Smooth muscle cell (in vitro differentiated cells): ENCODE data around the gene IFT122. TPM values are rescaled to one million over a fixed set of nuclear protein-coding genes. Genes with fewer than 3 reads are reported as not detected.
"Not testable (repeated sequence)": the region's sequence is repeated elsewhere in the genome, so short reads cannot be mapped to it uniquely, and the experiment has no call there.

ENCODE experiments used
- DNase-seq: peaks from one replicate; lab custom pipeline; 2025; ENCODE audit not compliant: unreplicated experiment; lab: John Stamatoyannopoulos, UW
- H2AFZ ChIP-seq: fragments of 200-600 bp; sonication (generic); 2 replicates; pipeline ENCODE4 v1.6.0; 2016; ENCODE audit warnings: antibody characterized with exemption, low read depth, mild to moderate bottlenecking
- H3F3A ChIP-seq: fragments of 200-600 bp; sonication (generic); 2 replicates; pipeline ENCODE4 v1.6.0; 2017; ENCODE audit warnings: antibody characterized with exemption, low read depth
- H3K27ac ChIP-seq: fragments of 200-600 bp; sonication (generic); 2 replicates; pipeline ENCODE4 v1.5.1; 2016; ENCODE audit warnings: low read depth, mild to moderate bottlenecking
- H3K27me3 ChIP-seq: fragments of 200-600 bp; sonication (generic); 2 replicates; pipeline ENCODE4 v1.6.1; 2016; ENCODE audit warnings: low read depth, mild to moderate bottlenecking
- H3K36me3 ChIP-seq: fragments of 200-600 bp; sonication (generic); 2 replicates; pipeline ENCODE4 v1.5.1; 2016; ENCODE audit warnings: low read depth
- H3K4me1 ChIP-seq: fragments of 200-600 bp; sonication (generic); 2 replicates; pipeline ENCODE4 v1.5.1; 2016; ENCODE audit warnings: low read depth
- H3K4me2 ChIP-seq: fragments of 200-600 bp; sonication (generic); 2 replicates; pipeline ENCODE4 v1.6.0; 2016; ENCODE audit warnings: mild to moderate bottlenecking
- H3K4me3 ChIP-seq: fragments of 200-600 bp; sonication (generic); 2 replicates; pipeline ENCODE4 v1.5.1; 2016; ENCODE audit warnings: mild to moderate bottlenecking
- H3K79me2 ChIP-seq: fragments of 200-600 bp; sonication (generic); 2 replicates; pipeline ENCODE4 v1.6.0; 2016; ENCODE audit warnings: low read depth, mild to moderate bottlenecking
- H3K9ac ChIP-seq: fragments of 200-600 bp; sonication (generic); 2 replicates; pipeline ENCODE4 v1.6.0; 2016; ENCODE audit warnings: low read depth
- H3K9me3 ChIP-seq: fragments of 200-600 bp; sonication (generic); replicated peaks from 2 replicates; pipeline ENCODE4 v1.5.1; 2016; ENCODE audit warnings: low read depth
- H4K20me1 ChIP-seq: fragments of 200-600 bp; sonication (generic); 2 replicates; pipeline ENCODE4 v1.6.0; 2016; ENCODE audit warnings: low read depth
- CTCF ChIP-seq: fragments of 200-600 bp; sonication (generic); IDR thresholded peaks from 2 replicates; pipeline ENCODE4 v1.5.1; 2017; ENCODE audit warnings: borderline replicate concordance, mild to moderate bottlenecking, antibody characterized with exemption; ENCODE audit not compliant: insufficient read depth, poor library complexity, severe bottlenecking
- WGBS: methylation state at CpG from one replicate; pipeline ENCODE4 v1.1.7; 2016; ENCODE audit warnings: low lambda C conversion rate; 5-methylcytosine and 5-hydroxymethylcytosine counted together
- polyA plus RNA-seq: library from polyadenylated mRNA; unstranded; fragments of >200 nt; fragmentation: Nextera tagmentation; extraction: Ambion mirVana; gene quantifications from 2 replicates; pipeline ENCODE4 v1.2.1, GENCODE V29; 2016
- total RNA-seq: library from RNA; depleted of rRNA; stranded (reverse); fragments of >200 nt; gene quantifications from 2 replicates; pipeline ENCODE4 v1.2.3, GENCODE V29; 2014

Gene IFT122
- total and polyA plus RNA-seq, 2 experiments from 2014 or later = 13.4 to 17.4 TPM

DNA sequence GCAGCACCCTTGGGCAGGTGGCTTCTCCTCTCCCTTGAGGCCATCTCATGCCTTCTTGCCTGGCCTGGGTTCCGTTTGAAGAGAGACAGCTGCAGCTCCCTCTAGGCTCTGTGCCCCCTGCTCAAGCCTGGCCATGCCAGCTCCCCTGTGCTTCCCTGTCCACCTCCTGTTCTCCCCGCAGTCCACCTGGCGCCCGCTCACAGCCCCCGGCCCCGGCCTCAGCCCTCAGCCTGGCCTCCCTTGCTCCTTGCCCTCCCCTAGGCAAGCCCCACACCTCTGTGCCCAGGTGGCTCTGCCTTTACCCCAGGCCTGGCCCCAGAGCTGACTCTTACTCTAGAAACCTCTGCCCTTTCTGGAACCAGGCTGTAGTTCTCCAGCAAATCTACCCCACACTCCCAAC, 74.5 kb downstream of the IFT122 start:
- Histone ChIP-seq H3K27ac (no peak overlapping the region), H3K36me3 (no peaks in the 10 kb centered on the region), H3K79me2 (no peaks in the 10 kb centered on the region), H3K4me2 (no peak overlapping the region), H3K4me3 (no peak overlapping the region), H4K20me1 (no peaks in the 10 kb centered on the region), H3K9ac (no peak overlapping the region), H3K9me3 (no peaks in the 10 kb centered on the region), H3F3A (no peaks in the 10 kb centered on the region), H3K4me1 (no peaks in the 10 kb centered on the region), H3K27me3 (no peaks in the 10 kb centered on the region), H2AFZ (no peak overlapping the region)
- WGBS = 100% methylated on average over 3 of the region's 6 CpGs
- no peak for DNase-seq
- no peak for TF ChIP-seq CTCF

- H3K9me3 ChIP-seq, H4K20me1 ChIP-seq, H3K4me1 ChIP-seq, H2AFZ ChIP-seq, H3K4me3 ChIP-seq, H3K27ac ChIP-seq, H3K36me3 ChIP-seq, H3K79me2 ChIP-seq, H3K4me2 ChIP-seq, H3K27me3 ChIP-seq, DNase-seq, H3K9ac ChIP-seq, H3F3A ChIP-seq: not testable (repeated sequence)
- WGBS = 92% methylated on average over 15 of the region's 25 CpGs
Observed at GRCh38 chr3:129515108-129515820, 75.2 kb downstream of the IFT122 start.

- not testable (repeated sequence) for H3K9ac ChIP-seq, H3K36me3 ChIP-seq, H3F3A ChIP-seq, H4K20me1 ChIP-seq, DNase-seq, H3K4me1 ChIP-seq, H3K79me2 ChIP-seq, H3K9me3 ChIP-seq, H3K27me3 ChIP-seq, H3K27ac ChIP-seq, H3K4me2 ChIP-seq, H2AFZ ChIP-seq, H3K4me3 ChIP-seq
- WGBS = 97% methylated on average over 7 of the region's 7 CpGs
Observed at GRCh38 chr3:129515821-129516432, 75.9 kb downstream of the IFT122 start.

- H3K9ac ChIP-seq = no peak overlapping the region
- H3K27ac ChIP-seq = no peak overlapping the region
- WGBS = 89% methylated on average over 7 of the region's 7 CpGs
- no peak overlapping the region for H3K4me3 ChIP-seq
- no peaks in the 10 kb centered on the region for H3K9me3 ChIP-seq
- no peak for DNase-seq
- no peak overlapping the region for H2AFZ ChIP-seq
- H3F3A ChIP-seq = no peaks in the 10 kb centered on the region
- no peak overlapping the region for H3K4me2 ChIP-seq
- no peak for TF ChIP-seq CTCF
- H3K36me3 ChIP-seq = no peaks in the 10 kb centered on the region
- no peaks in the 10 kb centered on the region for H4K20me1 ChIP-seq
- H3K27me3 ChIP-seq = no peaks in the 10 kb centered on the region
- no peaks in the 10 kb centered on the region for H3K79me2 ChIP-seq
- H3K4me1 ChIP-seq = no peaks in the 10 kb centered on the region
Observed at GRCh38 chr3:129517516-129517915, 77.5 kb downstream of the IFT122 start.
